ENCODE results near the gene OSTF1.

GRCh38 chr9:75065510-75065909 lies 22.8 kb upstream of the OSTF1 start:
- TF ChIP-seq EZH2phosphoT487 (IDR thresholded peaks at IDR 0.05; ENCODE audit: insufficient read depth, low read depth) (no peak), EZH2 (IDR thresholded peaks at IDR 0.05; ENCODE audit: insufficient read depth, poor library complexity, severe bottlenecking) (no peak)

Measured in GM23248 (cell line).